Ishikawa (cell line): ENCODE measurements around the gene GDPD3.

Experiments used
- CEBPB ChIP-seq: IDR thresholded peaks from 2 replicates; pipeline ENCODE4 v1.6.1; 2012
- CREB1 ChIP-seq: IDR thresholded peaks from 2 replicates; pipeline ENCODE4 v1.6.1; 2012; ENCODE audit warnings: low read depth
- EGR1 ChIP-seq: IDR thresholded peaks from 2 replicates; pipeline ENCODE4 v1.6.1; 2012
- EP300 ChIP-seq: IDR thresholded peaks from 2 replicates; pipeline ENCODE4 v1.6.1; 2012; ENCODE audit warnings: borderline replicate concordance
- FOXM1 ChIP-seq: IDR thresholded peaks from 2 replicates; pipeline ENCODE4 v1.6.1; 2012; ENCODE audit warnings: low read depth, borderline replicate concordance
- MAX ChIP-seq: IDR thresholded peaks from 2 replicates; pipeline ENCODE4 v1.6.1; 2012
- NFIC ChIP-seq: IDR thresholded peaks from 2 replicates; pipeline ENCODE4 v1.6.1; 2012
- RAD21 ChIP-seq: IDR thresholded peaks from 2 replicates; pipeline ENCODE4 v1.6.1; 2012; ENCODE audit warnings: low read depth
- REST ChIP-seq: IDR thresholded peaks from 2 replicates; pipeline ENCODE4 v1.6.1; 2012; ENCODE audit warnings: low read depth, mild to moderate bottlenecking
- TAF1 ChIP-seq: IDR thresholded peaks from 2 replicates; pipeline ENCODE4 v1.6.1; 2012; ENCODE audit warnings: low read depth, mild to moderate bottlenecking
- TCF12 ChIP-seq: IDR thresholded peaks from 2 replicates; pipeline ENCODE4 v1.6.1; 2012; ENCODE audit warnings: low read depth
- TEAD4 ChIP-seq: IDR thresholded peaks from 2 replicates; pipeline ENCODE4 v1.6.1; 2012
- USF1 ChIP-seq: IDR thresholded peaks from 2 replicates; pipeline ENCODE4 v1.6.1; 2012
- YY1 ChIP-seq: IDR thresholded peaks from 2 replicates; pipeline ENCODE4 v1.6.1; 2012; ENCODE audit warnings: low read depth
- ZBTB7A ChIP-seq: IDR thresholded peaks from 2 replicates; pipeline ENCODE4 v1.6.1; 2012; ENCODE audit warnings: low read depth

Gene GDPD3

GRCh38 chr16:30143347-30143702 is 30.0 kb upstream of the GDPD3 start:
- TF ChIP-seq TCF12 (no peak), ZBTB7A (no peak), FOXM1 (no peak), USF1 (no peak), EGR1 (no peak), CEBPB (no peak), MAX (no peak), TEAD4 (no peak), NFIC (no peak), YY1 (no peak), EP300 (no peak), REST (no peak), CREB1 (no peak), TAF1 (no peak), RAD21 (no peak)

- TF ChIP-seq USF1 = no peak
- TF ChIP-seq FOXM1 = no peak
- no peak for TF ChIP-seq CEBPB
- no peak for TF ChIP-seq MAX
- TF ChIP-seq RAD21 = peak; percentile 52
- TF ChIP-seq YY1 = no peak
These were observed 29.5 kb upstream of the GDPD3 start for GRCh38 chr16:30142672-30143346.

- TF ChIP-seq EGR1 (no peak), ZBTB7A (no peak)
These were observed 28.4 kb upstream of the GDPD3 start for GRCh38 chr16:30141750-30142149.

GRCh38 chr16:30139583-30140481 is 26.5 kb upstream of the GDPD3 start:
- TF ChIP-seq FOXM1 = no peak
- TF ChIP-seq NFIC = no peak
- no peak for TF ChIP-seq ZBTB7A
- TF ChIP-seq EP300 = no peak
- no peak for TF ChIP-seq TEAD4
- no peak for TF ChIP-seq YY1
- no peak for TF ChIP-seq TAF1
- no peak for TF ChIP-seq CEBPB
- TF ChIP-seq CREB1 = no peak
- TF ChIP-seq REST = no peak
- no peak for TF ChIP-seq RAD21
- no peak for TF ChIP-seq MAX
- TF ChIP-seq TCF12 = no peak
- no peak for TF ChIP-seq EGR1

- TF ChIP-seq USF1 (no peak), RAD21 (no peak), ZBTB7A (no peak), REST (no peak), YY1 (no peak), TAF1 (no peak)
These were observed 24.6 kb upstream of the GDPD3 start for GRCh38 chr16:30137897-30138296.
